Mesendoderm (in vitro differentiated cells): ENCODE measurements around the gene SMIM5.

ENCODE experiments used
- DNase-seq: peaks from one replicate; pipeline ENCODE4 v3.0.0; 2013
- H2AK5ac ChIP-seq: 2 replicates; pipeline ENCODE4 v1.6.1; 2013; ENCODE audit warnings: low read length, inconsistent platforms
- H2BK120ac ChIP-seq: 2 replicates; pipeline ENCODE4 v1.6.1; 2013; ENCODE audit warnings: low read depth, mild to moderate bottlenecking, low read length, moderate library complexity, mixed read lengths
- H2BK15ac ChIP-seq: replicated peaks from 2 replicates; pipeline ENCODE4 v1.6.1; 2013; ENCODE audit warnings: low read depth, mild to moderate bottlenecking, moderate library complexity
- H2BK5ac ChIP-seq: 2 replicates; pipeline ENCODE4 v1.6.1; 2013; ENCODE audit warnings: low read length, inconsistent platforms
- H3K18ac ChIP-seq: 2 replicates; pipeline ENCODE4 v1.6.1; 2013; ENCODE audit warnings: mild to moderate bottlenecking, low read length, mixed read lengths
- H3K23ac ChIP-seq: one replicate; pipeline ENCODE4 v1.6.1; 2013; ENCODE audit warnings: low read length
- H3K27ac ChIP-seq: 2 replicates; pipeline ENCODE4 v1.5.1; 2013; ENCODE audit warnings: low read depth, mild to moderate bottlenecking, inconsistent platforms, low read length, moderate library complexity
- H3K27me3 ChIP-seq: 2 replicates; pipeline ENCODE4 v1.6.1; 2013; ENCODE audit warnings: low read length, control low read depth, mild to moderate bottlenecking, inconsistent platforms; ENCODE audit not compliant: insufficient read depth, poor library complexity
- H3K36me3 ChIP-seq: 2 replicates; pipeline ENCODE4 v1.6.1; 2013; ENCODE audit warnings: low read length, inconsistent platforms; ENCODE audit not compliant: control insufficient read depth, insufficient read depth
- H3K4ac ChIP-seq: one replicate; pipeline ENCODE4 v1.6.1; 2013; ENCODE audit warnings: low read depth, mild to moderate bottlenecking, low read length, moderate library complexity
- H3K4me1 ChIP-seq: 2 replicates; pipeline ENCODE4 v1.6.1; 2013; ENCODE audit warnings: low read depth, low read length, inconsistent platforms; ENCODE audit not compliant: control insufficient read depth
- H3K4me2 ChIP-seq: 2 replicates; pipeline ENCODE4 v1.6.1; 2013; ENCODE audit warnings: low read length
- H3K4me3 ChIP-seq: 2 replicates; pipeline ENCODE4 v1.5.1; 2013; ENCODE audit warnings: mild to moderate bottlenecking, low read length
- H3K56ac ChIP-seq: one replicate; pipeline ENCODE4 v1.6.1; 2013; ENCODE audit warnings: low read length
- H3K79me1 ChIP-seq: 2 replicates; pipeline ENCODE4 v1.6.1; 2013; ENCODE audit warnings: low read length, inconsistent platforms
- H3K79me2 ChIP-seq: 2 replicates; pipeline ENCODE4 v1.6.1; 2013; ENCODE audit warnings: mild to moderate bottlenecking, low read length; ENCODE audit not compliant: control insufficient read depth, insufficient read depth
- H3K9ac ChIP-seq: 2 replicates; pipeline ENCODE4 v1.6.1; 2013; ENCODE audit warnings: low read length, inconsistent platforms
- H4K5ac ChIP-seq: one replicate; pipeline ENCODE4 v1.6.1; 2013; ENCODE audit warnings: low read length
- H4K8ac ChIP-seq: one replicate; pipeline ENCODE4 v1.6.1; 2013; ENCODE audit warnings: low read depth, mild to moderate bottlenecking, control low read depth, low read length, moderate library complexity
- WGBS: extraction: QIAGEN DNeasy Blood & Tissue Kit; methylation state at CpG from one replicate; pipeline ENCODE4 v1.1.7; 2013; ENCODE audit warnings: low lambda C conversion rate, missing lambda C conversion rate; ENCODE audit not compliant: insufficient coverage; ENCODE audit errors: extremely low coverage; 5-methylcytosine and 5-hydroxymethylcytosine counted together

Gene SMIM5

DNA sequence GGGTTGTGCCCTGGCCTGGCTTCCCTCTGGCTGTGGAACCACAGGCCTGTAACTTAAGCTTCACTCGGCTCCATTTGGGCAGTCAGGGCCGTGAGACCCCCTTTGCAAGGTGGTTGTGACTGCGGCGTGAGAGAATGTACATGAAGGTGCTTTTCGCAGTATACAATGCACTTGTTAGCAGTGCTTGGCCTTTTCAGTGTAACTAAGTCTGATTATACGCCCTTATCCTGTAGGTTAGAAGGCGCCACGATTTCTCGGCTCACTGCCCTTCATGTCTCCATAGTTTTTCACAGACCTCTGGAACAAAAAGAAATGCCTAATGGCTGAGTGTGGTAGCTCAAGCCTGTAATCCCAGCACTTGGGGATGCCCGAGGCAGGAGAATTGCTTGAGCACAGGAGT lies 47.2 kb downstream of the SMIM5 start:
- no peak overlapping the region for H3K27ac ChIP-seq
- no peak for DNase-seq
- H3K27me3 ChIP-seq, result no peaks in the 10 kb centered on the region
- no peak overlapping the region for H3K56ac ChIP-seq
- no peak overlapping the region for H4K5ac ChIP-seq
- H4K8ac ChIP-seq, result no peak overlapping the region
- no peak overlapping the region for H3K4me3 ChIP-seq
- H3K4me2 ChIP-seq, result no peak overlapping the region
- H2AK5ac ChIP-seq, result no peak overlapping the region
- WGBS, result no CpG with 5 or more reads among the region's 10 CpGs
- H3K4me1 ChIP-seq, result no peaks in the 10 kb centered on the region
- peaks cover 2% of the 10 kb centered on the region for H3K36me3 ChIP-seq
- H3K79me1 ChIP-seq, result peaks cover 25% of the 10 kb centered on the region
- no peak overlapping the region for H2BK120ac ChIP-seq
- H3K79me2 ChIP-seq, result peaks cover 24% of the 10 kb centered on the region
- H3K23ac ChIP-seq, result no peak overlapping the region
- no peak overlapping the region for H2BK5ac ChIP-seq
- no peak overlapping the region for H2BK15ac ChIP-seq
- H3K4ac ChIP-seq, result no peak overlapping the region
- H3K18ac ChIP-seq, result no peak overlapping the region
- no peak overlapping the region for H3K9ac ChIP-seq

DNA sequence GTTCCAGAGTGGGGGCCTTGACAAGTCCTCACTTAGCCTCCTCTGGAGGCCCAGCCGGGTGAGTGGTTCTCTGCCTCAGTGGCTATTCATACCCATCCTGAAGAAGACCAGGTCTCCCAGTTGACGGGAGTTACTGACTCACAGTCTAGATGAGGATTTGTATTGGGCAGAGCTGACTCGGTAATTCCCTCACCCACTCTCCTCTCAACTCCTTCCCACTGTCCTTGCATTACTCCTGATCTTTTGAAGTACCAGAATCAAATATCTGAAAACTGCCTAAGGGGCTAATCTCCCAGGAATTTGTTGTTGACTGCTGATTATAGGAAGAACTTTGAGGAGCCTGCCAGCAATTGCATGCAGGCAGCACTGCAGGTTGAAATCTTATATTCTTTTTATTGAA lies 48.1 kb downstream of the SMIM5 start:
- Histone ChIP-seq H3K79me1 (peaks cover 28% of the 10 kb centered on the region), H3K4me2 (no peak overlapping the region), H2BK120ac (no peak overlapping the region), H3K4ac (no peak overlapping the region), H2AK5ac (no peak overlapping the region), H3K27me3 (no peaks in the 10 kb centered on the region), H4K8ac (no peak overlapping the region), H3K4me3 (no peak overlapping the region), H3K18ac (no peak overlapping the region), H3K56ac (no peak overlapping the region), H3K9ac (no peak overlapping the region), H3K27ac (no peak overlapping the region), H2BK15ac (no peak overlapping the region), H2BK5ac (no peak overlapping the region), H3K23ac (no peak overlapping the region), H3K4me1 (no peaks in the 10 kb centered on the region), H3K36me3 (peaks cover 2% of the 10 kb centered on the region), H4K5ac (no peak overlapping the region), H3K79me2 (peaks cover 29% of the 10 kb centered on the region)
- WGBS, result no CpG with 5 or more reads among the region's 3 CpGs
- DNase-seq, result no peak

GRCh38 chr17:75683583-75683982 lies 50.3 kb downstream of the SMIM5 start:
- DNase-seq, result no peak
- H3K79me2 ChIP-seq, result peaks cover 36% of the 10 kb centered on the region
- no peak overlapping the region for H4K5ac ChIP-seq
- H2BK120ac ChIP-seq, result no peak overlapping the region
- WGBS, result no CpG with 5 or more reads among the region's 4 CpGs
- no peak overlapping the region for H4K8ac ChIP-seq
- no peak overlapping the region for H3K23ac ChIP-seq
- H3K4me3 ChIP-seq, result no peak overlapping the region
- no peak overlapping the region for H2BK15ac ChIP-seq
- H3K4me2 ChIP-seq, result no peak overlapping the region
- peaks cover 33% of the 10 kb centered on the region for H3K79me1 ChIP-seq
- no peak overlapping the region for H3K27ac ChIP-seq
- no peak overlapping the region for H3K56ac ChIP-seq
- no peak overlapping the region for H2BK5ac ChIP-seq
- H3K9ac ChIP-seq, result no peak overlapping the region
- H3K36me3 ChIP-seq, result peaks cover 2% of the 10 kb centered on the region
- no peak overlapping the region for H3K4ac ChIP-seq
- no peaks in the 10 kb centered on the region for H3K27me3 ChIP-seq
- H2AK5ac ChIP-seq, result no peak overlapping the region
- no peaks in the 10 kb centered on the region for H3K4me1 ChIP-seq
- H3K18ac ChIP-seq, result no peak overlapping the region

GRCh38 chr17:75684249-75684648 lies 51.0 kb downstream of the SMIM5 start:
- Histone ChIP-seq H2BK15ac (no peak overlapping the region), H3K18ac (no peak overlapping the region), H3K9ac (no peak overlapping the region), H4K5ac (no peak overlapping the region), H4K8ac (no peak overlapping the region), H3K79me1 (peaks cover 33% of the 10 kb centered on the region), H2BK5ac (no peak overlapping the region), H3K79me2 (peaks cover 36% of the 10 kb centered on the region), H3K4me3 (no peak overlapping the region), H3K56ac (no peak overlapping the region), H3K4ac (no peak overlapping the region), H2BK120ac (no peak overlapping the region), H2AK5ac (no peak overlapping the region), H3K4me1 (no peaks in the 10 kb centered on the region), H3K27ac (no peak overlapping the region), H3K4me2 (no peak overlapping the region), H3K36me3 (peaks cover 2% of the 10 kb centered on the region), H3K23ac (no peak overlapping the region), H3K27me3 (no peaks in the 10 kb centered on the region)
- DNase-seq, result no peak
- no CpG with 5 or more reads among the region's 5 CpGs for WGBS

- Histone ChIP-seq H3K4me2 (no peak overlapping the region), H3K36me3 (no peaks in the 10 kb centered on the region), H3K56ac (no peak overlapping the region), H4K5ac (no peak overlapping the region), H3K4ac (no peak overlapping the region), H3K4me1 (no peaks in the 10 kb centered on the region), H3K18ac (no peak overlapping the region), H3K9ac (no peak overlapping the region), H2AK5ac (no peak overlapping the region), H4K8ac (no peak overlapping the region), H3K27me3 (no peaks in the 10 kb centered on the region), H2BK15ac (no peak overlapping the region), H3K79me2 (peaks cover 32% of the 10 kb centered on the region), H3K23ac (no peak overlapping the region), H3K27ac (no peak overlapping the region), H3K4me3 (no peak overlapping the region), H3K79me1 (peaks cover 30% of the 10 kb centered on the region), H2BK5ac (no peak overlapping the region), H2BK120ac (no peak overlapping the region)
- DNase-seq, result no peak
- no CpG with 5 or more reads among the region's 7 CpGs for WGBS
Measured at GRCh38 chr17:75684924-75685323, 51.7 kb downstream of the SMIM5 start.

- Histone ChIP-seq H3K9ac (no peak overlapping the region), H3K4ac (no peak overlapping the region), H3K27me3 (no peaks in the 10 kb centered on the region), H3K4me2 (no peak overlapping the region), H2BK15ac (no peak overlapping the region), H3K4me3 (no peak overlapping the region), H3K79me1 (peaks cover 29% of the 10 kb centered on the region), H3K56ac (no peak overlapping the region), H3K36me3 (no peaks in the 10 kb centered on the region), H3K27ac (no peak overlapping the region), H2AK5ac (no peak overlapping the region), H2BK5ac (no peak overlapping the region), H2BK120ac (no peak overlapping the region), H4K8ac (no peak overlapping the region), H3K79me2 (peaks cover 32% of the 10 kb centered on the region), H4K5ac (no peak overlapping the region), H3K23ac (no peak overlapping the region), H3K4me1 (no peaks in the 10 kb centered on the region), H3K18ac (no peak overlapping the region)
- no CpG with 5 or more reads among the region's 3 CpGs for WGBS
- no peak for DNase-seq
Measured at GRCh38 chr17:75685499-75685898, 52.3 kb downstream of the SMIM5 start.
